Stimulated activated CD8-positive, alpha-beta memory T cell treated with anti-CD3 and anti-CD28 coated beads, Interleukin-12 subunit alpha, Interleukin-12 subunit beta, amount 100 ng/mL, for 4 hours (primary cell): ENCODE measurements around the gene PKP4.

Source experiments
- DNase-seq: peaks from one replicate; pipeline ENCODE4 v3.0.0-alpha.2; 2020; ENCODE audit warnings: low read depth

The PKP4 gene

DNA sequence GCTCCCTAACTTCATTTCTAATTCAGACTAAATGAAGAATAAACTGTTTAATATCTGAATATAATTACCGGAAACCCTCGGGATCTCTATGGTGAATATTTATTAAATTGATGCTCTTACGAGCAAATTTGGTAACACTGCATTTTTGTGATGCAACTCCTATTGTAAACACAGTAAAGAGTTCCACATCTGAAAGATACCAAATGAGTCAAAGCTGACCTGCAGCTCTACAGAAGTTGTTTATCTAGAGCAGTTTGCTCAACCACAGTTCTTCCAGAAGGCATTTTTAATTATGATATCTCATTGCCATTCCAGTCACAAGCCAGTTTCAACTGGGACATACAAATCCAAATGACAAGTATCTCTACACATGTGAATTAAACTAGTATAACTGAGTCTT is 129.7 kb downstream of the PKP4 start:
- no peak for DNase-seq

DNA sequence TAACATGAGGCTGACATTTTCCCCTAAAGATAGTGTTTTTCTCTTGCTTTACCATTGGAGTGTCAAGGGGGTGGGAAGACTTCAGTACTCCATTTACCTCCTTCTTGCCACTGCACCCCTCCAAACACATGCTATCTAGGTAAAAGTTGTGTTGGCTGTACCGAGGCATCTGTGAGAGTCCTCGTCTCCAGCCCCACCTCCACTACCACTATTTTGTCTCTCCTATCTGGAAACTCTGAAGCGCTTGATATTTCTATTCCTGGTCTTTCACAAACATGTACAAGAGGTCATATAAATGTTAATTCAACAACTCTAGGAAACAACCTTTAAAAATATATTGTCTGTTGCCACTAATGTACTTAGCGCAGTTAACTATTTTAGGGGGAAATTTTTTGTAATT is 132.6 kb downstream of the PKP4 start:
- DNase-seq: no peak

DNA sequence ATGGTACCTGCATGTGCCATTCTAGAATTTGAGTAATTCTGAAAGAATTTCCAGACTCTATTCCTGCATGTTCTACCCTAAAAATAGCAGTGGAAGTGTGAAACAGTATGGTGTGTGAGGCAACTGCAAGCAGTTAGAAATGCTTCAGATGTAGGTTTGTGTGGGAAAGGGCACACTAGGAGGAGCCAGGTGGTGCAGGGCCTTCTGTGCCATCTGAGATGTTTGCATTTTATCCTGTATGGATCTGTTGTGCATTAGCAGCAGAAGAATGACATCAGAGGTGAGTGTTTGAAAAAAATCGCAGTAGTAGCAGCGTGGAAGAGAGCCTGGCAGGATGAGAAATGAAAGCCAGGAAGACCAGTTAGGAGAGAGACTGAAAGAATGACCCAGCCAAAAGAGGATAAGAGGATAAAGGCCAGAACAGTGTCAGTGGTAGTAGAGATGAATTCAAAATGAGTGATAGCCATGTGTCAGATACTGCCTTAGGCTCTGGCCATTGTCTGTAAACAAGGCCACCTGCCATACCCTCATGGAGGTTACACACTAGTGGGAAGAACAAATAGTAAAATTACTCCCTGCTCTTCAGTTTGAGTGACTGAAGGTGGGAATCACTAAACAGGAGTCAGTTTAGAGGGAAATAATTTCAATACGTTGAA is 142.2 kb downstream of the PKP4 start:
- no peak for DNase-seq

DNA sequence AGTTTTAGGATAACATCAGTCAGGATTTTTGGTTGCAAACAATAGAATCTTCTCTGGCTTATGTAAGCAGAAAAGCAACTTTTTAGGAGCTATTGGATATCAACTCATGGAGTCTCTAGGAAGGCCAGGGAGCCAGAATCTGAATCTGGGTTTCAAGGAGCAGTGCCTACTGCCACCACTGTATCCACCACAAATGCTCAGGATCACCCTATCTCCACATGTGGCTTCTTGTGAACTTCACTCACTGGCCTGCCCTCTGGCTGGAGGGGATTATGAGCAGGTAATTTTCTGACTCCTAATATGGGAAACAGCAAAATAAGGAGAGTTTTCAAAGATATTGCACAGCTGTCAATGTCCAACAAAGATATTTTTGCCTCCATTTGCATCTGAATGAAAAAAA is 142.9 kb downstream of the PKP4 start:
- DNase-seq: no peak

DNA sequence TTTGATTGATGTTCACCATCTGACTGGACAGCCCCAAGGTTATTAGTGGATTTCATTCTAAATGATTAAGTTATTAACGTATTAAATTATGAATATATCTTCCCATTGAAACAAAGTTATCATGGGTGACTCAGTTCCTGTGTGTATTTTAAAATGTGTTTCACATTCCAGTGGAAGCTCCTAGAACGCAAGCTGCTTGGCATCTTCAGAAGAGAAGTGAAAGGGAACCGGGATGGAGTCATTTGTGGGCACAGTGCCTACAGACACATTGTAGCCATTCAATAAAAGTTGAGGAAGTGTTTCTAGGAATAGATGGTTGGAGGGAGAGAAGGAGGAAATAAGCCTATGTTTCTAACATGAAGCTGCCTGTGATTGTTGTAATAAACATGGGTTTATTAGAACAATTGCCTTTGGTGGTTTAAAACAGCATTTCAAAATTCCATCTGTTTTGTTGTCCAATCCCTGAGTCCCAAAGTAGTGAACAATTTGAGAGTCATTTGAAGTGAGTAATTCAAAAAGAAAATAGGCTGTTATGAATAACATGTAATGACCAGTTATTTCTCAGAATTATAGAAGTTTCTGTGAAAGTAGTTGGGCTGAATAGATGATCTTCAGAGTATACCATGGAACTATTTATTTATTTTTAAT is 143.5 kb downstream of the PKP4 start:
- DNase-seq: no peak

DNA sequence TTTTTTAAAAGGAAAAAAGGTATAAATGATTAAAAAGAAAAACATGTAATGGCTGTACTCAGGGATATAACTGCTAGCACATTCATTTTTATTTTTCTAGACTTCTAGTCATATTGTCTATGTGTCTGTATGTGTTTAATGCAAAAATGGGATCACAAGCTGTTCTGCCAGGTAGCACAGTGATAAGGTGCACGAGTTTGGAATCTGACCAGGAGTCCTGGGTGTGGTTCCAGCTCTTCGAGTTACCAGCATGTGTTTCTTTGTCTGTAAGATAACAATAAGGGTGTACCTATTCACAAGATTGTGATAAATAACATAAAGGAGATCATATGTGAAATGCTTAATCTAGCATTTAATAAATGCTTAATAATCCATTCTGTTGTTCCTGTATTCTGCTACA is 145.3 kb downstream of the PKP4 start:
- DNase-seq: no peak

DNA sequence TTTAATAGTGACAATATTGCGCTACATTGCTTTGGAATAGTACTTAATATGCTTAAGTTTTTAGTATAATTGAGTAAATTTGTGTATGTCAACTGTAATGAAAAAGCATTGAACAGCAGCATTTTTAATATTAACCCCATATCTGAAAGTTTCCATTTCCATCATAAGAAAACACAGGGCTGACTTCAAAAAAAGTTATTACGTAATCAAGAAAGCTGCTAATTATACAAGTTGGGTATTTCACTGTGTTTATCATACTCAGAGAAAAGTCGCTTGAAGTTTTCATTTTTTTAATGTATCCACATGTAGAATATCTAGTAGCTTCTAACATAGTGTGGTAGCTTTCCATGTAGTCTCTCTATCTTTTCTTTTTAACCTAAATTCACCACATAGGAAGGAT is 146.5 kb downstream of the PKP4 start:
- DNase-seq: no peak

DNA sequence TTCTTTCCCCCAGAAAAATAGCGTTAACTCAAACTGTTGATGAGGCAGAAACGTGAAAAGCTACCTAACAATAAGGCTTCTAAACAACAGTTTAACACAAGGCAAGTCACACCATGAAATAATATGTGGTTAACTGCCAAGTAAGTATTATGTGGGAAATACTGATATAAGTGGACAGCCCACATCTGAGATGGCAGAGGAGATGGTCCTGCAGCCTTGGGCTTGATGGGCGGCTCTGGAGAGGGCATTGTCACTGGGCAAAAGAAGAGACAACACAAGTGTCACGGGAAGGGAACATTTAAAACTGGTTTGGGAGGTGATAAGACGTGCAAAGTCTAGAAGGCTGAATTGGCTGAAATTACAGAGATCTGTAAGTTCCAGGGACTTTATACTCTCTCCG is 147.2 kb downstream of the PKP4 start:
- no peak for DNase-seq

DNA sequence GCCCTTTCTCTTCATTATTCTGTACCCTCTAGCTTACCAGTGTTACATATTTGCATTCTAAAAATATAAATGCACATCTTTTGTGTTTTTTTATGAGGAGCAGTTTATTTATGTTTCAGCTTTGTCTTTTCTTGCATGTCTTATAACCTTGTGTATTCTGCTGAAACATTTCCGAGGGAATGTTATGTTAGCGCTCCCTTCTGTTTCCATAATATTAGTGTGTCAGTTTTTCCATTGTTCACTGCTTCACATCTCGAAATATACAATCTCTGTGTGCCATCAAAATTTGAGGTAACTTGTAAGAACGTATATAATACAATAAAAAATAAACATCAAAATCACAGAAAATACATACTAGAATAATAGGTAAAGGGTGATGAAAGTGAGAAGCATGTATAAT is 153.3 kb downstream of the PKP4 start:
- DNase-seq: no peak

DNA sequence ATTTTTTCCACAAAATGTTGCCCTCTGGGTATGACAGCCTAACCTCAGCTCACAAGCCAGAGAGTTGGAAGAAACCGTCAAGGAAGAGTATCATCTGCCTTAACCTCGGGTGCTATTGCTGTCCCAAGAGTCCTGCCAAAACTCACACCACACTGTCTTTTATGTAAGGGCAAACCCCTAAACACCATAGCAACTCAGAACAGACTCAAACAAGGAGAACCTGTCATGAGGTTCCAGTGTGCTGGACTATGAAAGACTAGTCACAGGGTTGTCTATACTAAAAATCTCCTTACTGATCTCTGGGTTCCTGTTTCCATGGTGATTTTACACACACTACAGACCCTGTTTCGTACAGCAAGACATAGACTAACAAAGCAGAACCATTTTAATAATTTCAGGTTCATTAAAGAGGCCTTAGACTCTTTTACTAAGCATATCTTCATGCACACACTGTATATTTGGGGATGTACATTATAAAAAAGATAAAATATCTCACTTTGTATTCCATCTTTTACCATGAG is 159.8 kb downstream of the PKP4 start:
- no peak for DNase-seq

DNA sequence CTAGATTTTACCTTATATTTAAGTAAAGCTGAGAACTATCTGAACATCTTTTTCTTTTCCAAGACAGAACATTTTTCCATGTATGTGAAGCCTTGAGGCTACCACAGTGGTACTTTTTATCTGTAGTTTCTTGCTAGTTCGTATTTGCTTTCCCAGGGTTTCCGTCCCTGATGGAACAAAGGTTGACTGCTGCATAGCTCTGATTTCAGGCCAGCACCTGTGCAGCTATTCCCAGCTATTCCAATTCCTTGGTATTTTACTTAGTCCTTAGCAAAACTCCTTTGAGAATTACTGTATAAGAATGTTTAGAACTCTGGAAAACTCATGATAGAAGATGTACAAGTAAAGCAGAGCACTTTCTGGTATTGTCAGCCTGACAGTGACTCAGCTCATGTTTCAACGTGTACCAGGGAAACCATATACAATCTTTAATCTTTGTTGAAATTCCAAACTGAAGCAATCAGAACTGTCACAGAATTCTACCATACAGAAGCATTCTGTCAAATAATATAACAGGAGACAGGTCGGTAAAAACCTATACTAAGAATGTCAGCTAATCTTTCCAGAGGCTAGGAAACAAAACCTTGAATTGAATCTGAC is 162.2 kb downstream of the PKP4 start:
- no peak for DNase-seq

DNA sequence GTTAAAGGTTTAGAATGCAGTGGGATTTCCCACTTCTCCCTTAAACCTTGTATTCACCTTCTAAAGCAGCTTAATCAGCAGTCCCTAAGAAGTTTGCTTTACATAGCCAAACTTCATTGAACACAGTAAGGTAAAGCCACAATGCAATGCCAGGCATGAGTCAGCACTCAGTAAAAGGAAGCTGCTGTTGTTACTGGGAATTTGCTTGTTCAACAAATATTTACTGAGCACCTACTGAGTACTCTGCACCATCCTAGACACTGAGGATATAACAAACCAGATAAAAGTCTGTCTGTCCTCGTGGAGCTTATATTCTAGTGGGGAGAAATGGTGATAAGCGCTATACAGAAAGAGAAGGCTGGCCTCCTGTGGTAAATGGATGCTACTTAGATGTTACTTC is 162.7 kb downstream of the PKP4 start:
- no peak for DNase-seq

DNA sequence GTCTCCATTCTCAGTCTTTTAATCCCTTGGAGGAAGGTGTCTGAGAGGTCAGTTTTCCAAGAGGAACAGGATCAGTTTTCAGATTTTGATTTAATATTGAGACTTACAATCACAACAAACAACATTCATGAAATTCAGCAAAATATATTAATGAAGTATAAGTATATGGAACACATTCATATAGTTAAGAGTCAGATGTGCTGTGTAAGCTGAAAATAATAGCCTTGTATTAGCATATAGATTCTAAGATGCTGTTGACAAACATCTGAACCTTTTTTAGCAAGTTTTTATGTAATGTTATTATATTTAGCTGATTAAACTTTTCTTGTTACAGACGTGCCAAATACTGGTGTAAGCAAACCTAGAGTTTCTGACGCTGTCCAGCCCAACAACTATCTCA is 163.9 kb downstream of the PKP4 start:
- DNase-seq: no peak

DNA sequence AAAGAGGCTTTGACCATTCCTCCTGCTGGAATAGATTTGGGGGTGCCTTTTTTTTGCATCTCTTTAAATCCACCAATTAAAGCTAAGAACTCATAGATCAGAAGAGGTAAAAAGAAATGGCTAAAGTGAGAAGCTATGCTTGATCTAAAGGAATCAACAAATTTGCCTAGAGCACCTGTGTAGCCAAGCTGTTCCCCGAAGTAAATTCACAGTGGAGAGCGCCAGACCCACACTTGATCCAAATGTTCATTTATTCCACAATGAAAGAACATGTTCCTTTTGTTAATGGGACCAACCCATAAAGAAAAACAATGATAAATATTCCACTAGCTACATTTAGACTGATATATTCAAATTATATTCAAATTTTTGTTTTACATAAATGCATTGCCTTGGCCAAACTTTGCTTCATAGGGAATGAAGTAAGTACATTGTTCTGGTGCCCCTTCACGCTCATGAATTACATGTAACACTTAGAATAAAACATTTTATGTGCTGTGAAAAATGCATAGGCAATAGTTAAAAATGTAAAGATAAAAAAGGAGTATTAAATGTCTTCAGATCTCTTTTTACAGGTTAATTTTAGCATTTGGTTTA is 167.4 kb downstream of the PKP4 start:
- no peak for DNase-seq

DNA sequence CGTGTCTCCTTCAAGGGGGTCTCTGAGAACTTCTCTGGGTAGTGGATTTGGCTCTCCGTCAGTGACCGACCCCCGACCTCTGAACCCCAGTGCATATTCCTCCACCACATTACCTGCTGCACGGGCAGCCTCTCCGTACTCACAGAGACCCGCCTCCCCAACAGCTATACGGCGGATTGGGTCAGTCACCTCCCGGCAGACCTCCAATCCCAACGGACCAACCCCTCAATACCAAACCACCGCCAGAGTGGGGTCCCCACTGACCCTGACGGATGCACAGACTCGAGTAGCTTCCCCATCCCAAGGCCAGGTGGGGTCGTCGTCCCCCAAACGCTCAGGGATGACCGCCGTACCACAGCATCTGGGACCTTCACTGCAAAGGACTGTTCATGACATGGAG is 168.2 kb downstream of the PKP4 start:
- DNase-seq: no peak

DNA sequence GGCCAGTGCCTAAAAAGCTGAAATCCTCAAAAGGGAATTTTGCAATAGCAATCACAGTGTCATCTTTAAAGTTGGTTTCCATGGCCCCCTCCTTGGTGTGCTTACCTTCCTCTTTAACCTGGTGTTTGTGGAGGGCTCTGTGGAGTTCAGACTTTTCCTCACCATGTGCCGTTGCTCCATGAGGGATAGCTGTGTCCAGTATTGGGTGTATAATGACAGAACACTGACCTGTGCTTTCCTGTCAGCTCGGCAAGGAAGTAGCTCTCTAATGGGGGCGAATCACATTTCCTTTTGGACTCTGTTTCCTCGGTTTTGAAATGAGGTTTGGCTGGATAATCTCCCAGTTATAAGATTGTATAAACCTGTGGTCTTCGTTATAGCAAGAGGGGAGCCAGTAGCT is 172.4 kb downstream of the PKP4 start:
- no peak for DNase-seq

DNA sequence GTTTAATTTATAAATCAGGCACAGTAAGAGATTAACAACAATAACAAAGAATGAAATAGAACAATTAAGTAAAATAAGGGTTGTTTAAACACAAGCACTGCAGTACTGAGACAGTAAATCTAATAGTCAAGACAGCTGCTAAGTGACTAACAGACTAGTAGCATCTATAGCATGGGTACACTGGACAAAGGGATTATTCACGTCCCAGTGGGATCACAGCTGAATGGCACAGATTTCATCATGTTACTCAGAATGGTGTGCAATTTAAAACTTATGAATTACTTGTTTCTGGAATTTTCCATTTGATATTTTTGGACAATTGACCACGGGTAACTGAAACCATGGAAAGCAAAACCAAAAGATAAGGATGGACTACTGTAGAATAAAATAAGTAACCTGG is 176.5 kb downstream of the PKP4 start:
- DNase-seq: no peak

DNA sequence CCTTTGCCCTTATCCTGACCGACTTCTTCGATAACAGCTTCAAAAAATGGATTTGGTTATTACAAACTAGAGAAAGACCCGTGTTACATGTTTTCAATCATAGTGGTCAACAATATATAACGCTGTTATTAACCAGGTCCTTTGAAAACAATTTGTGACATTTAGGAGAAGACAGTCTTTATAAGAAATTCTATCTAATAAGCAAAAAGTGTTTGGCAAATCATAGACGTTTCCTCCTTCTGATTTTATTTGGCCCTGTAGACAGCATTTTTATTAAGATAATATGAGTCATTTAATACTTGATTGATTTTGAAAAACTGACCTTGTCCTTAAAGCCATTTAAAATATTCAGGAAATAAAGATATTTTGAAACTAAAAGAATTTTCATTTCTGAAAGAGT is 177.9 kb downstream of the PKP4 start:
- no peak for DNase-seq

DNA sequence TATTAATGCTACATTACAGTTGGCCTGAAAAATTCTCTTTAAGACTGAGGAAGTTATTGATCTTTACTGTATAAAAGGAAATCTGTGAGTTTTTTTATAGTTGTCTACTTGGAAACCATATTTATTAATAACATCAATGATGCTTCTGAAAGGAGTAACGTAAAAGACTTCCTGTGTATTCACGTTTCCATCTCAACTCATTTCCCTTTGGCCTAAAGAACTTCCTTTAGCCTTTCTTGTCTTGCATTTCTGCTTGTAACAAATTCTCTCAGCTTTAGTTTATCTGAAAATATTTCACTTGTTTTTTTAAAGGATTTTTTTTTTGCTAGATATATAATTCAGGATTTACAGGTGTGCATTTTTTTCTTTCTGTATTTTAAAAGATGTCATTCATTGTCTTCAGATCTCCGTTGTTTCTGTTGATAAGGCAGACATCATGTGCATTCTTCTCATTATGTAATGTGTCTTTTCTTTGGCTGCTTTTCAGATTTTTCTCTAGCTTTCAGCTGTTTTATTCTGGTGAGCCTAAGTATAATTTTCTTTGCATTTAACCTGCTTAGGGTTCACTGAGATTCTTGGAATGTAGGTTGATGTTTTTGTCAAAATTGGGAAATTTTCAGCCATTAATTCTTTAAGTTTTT is 179.3 kb downstream of the PKP4 start:
- DNase-seq: no peak

DNA sequence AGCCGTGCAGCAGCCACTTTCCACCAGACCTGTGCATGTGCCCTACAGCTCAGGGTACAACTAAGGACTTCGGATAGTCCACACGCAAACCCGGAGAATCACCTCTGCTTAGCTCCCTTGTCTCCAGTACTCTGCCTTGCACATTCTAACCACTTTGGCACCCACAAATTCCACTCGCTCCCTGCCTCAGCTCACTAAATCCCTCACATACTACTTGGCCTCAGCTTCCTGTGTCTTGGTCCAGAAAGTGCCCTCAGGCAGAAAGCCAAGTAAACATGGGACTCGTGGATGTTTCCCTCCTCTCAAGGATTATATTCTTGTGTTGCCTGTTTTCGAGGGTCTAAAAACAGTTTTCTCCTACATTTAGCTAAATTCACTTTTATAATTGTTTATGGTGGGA is 180.6 kb downstream of the PKP4 start:
- DNase-seq: no peak

DNA sequence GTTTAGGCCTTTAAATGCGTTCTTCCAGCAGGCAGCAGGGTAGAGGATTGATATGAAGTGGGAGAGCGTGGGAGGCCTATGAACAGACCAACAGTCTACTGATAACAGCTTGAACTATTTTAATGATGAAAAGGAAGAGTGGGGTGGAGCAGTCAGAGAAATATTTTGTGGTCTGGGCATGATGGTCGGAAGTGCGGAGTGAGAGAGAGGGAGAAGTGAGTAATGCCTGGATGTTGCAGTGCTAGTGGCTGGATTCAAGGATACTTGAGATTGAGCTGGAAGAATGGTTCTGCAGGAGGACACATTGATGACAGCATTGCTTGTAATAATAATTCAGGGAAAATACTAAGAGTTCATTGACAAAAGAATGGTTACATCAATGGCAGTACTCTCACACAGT is 187.4 kb downstream of the PKP4 start:
- DNase-seq: no peak

DNA sequence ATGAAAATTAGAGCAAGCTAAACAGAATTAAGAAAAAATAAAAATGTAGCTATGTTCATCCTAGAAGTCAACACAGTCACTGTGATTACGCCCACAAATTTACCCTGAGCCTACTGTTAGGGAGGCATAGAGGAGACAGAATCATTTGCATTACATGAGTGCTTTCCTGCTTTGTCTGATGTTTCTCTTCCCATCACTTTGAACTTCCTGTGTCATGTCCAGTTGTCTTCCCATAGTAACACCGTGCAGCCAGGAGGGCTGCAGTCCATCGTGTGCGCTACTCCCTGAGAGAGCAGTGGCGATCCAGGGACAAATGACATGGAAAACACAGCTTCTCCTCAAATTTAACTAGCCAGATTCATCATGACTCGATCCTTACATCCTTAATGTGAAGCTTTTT is 188.5 kb downstream of the PKP4 start:
- DNase-seq: no peak
